ENCODE data around the gene CTRL.

CTRL gene

GRCh38 chr16:67892375-67892774 lies 39.3 kb downstream of the CTRL start:
- no peak for DNase-seq (ENCODE audit: low read depth)

- DNase-seq (ENCODE audit: low read depth): no peak
These were observed 43.3 kb downstream of the CTRL start for GRCh38 chr16:67888331-67888730.

GRCh38 chr16:67886387-67886786 lies 45.3 kb downstream of the CTRL start:
- DNase-seq (ENCODE audit: low read depth): no peak

- no peak for DNase-seq (ENCODE audit: low read depth)
These were observed 45.7 kb downstream of the CTRL start for GRCh38 chr16:67885976-67886375.

- no peak for DNase-seq (ENCODE audit: low read depth)
These were observed 46.1 kb downstream of the CTRL start for GRCh38 chr16:67885545-67885944.

GRCh38 chr16:67884684-67885083 lies 47.0 kb downstream of the CTRL start, which contains the start of gene NRN1L:
Gene NRN1L, plus strand, starts transcription at chr16:67884885. Its CDS starts 19 bp downstream, at chr16:67884904.
- no peak for DNase-seq (ENCODE audit: low read depth)

GRCh38 chr16:67883872-67884261 lies 47.8 kb downstream of the CTRL start:
- DNase-seq (ENCODE audit: low read depth): peak; percentile 64

- DNase-seq (ENCODE audit: low read depth): no peak
These were observed 48.4 kb downstream of the CTRL start for GRCh38 chr16:67883146-67883871.

GRCh38 chr16:67882374-67883145 lies 49.1 kb downstream of the CTRL start:
- DNase-seq (ENCODE audit: low read depth): no peak

GRCh38 chr16:67881621-67882161 lies 50.0 kb downstream of the CTRL start:
- DNase-seq (ENCODE audit: low read depth): no peak

GRCh38 chr16:67880584-67880983 lies 51.1 kb downstream of the CTRL start:
- no peak for DNase-seq (ENCODE audit: low read depth)

- no peak for DNase-seq (ENCODE audit: low read depth)
These were observed 51.7 kb downstream of the CTRL start for GRCh38 chr16:67879936-67880335.

All from activated gamma-delta T cell treated with anti-CD3 and anti-CD28 coated beads, Interleukin-2, amount 50 U/mL, for 16 hours (primary cell).